ENCODE measurements around the gene NPHS1. TPM values are rescaled to one million over a fixed set of nuclear protein-coding genes. Genes with fewer than 3 reads are reported as not detected.
"Not testable (repeated sequence)": the region's sequence is repeated elsewhere in the genome, so short reads cannot be mapped to it uniquely, and the experiment has no call there.

NPHS1 gene
- total RNA-seq, 2 donors from 2014 or later, result not detected

GRCh38 chr19:35874392-35874930 is 22.2 kb upstream of the NPHS1 start:
- ATAC-seq (ENCODE audit: insufficient number of reproducible peaks, low FRiP score, low read depth) (no peak), DNase-seq (ENCODE audit: low spot score) (no peak)
- Histone ChIP-seq H3K27ac (no peak overlapping the region), H3K4me1 (ENCODE audit: control insufficient read depth in 1 of 2, low read depth in 2 of 2) (peaks cover 9 to 11% of the 10 kb centered on the region in 2 donors), H3K36me3 (no peaks in the 10 kb centered on the region), H3K4me3 (no peak overlapping the region), H3K27me3 (replicated peaks; ENCODE audit: insufficient read depth) (no peaks in the 10 kb centered on the region), H3K9me3 (no peaks in the 10 kb centered on the region)
- no peak for TF ChIP-seq CTCF (IDR thresholded peaks at IDR 0.05)

GRCh38 chr19:35872180-35872579 is 19.9 kb upstream of the NPHS1 start:
- Histone ChIP-seq H3K36me3 (no peaks in the 10 kb centered on the region), H3K4me3 (no peak overlapping the region), H3K4me1 (ENCODE audit: control insufficient read depth in 1 of 2, low read depth in 2 of 2) (peaks cover 17 to 20% of the 10 kb centered on the region in 2 donors), H3K27me3 (replicated peaks; ENCODE audit: insufficient read depth) (no peaks in the 10 kb centered on the region), H3K27ac (no peak overlapping the region), H3K9me3 (no peaks in the 10 kb centered on the region)
- no peak for DNase-seq (ENCODE audit: low spot score)
- no peak for ATAC-seq (ENCODE audit: insufficient number of reproducible peaks, low FRiP score, low read depth)
- TF ChIP-seq CTCF (IDR thresholded peaks at IDR 0.05), result no peak

- no peak overlapping the region for H3K27ac ChIP-seq
- no peaks in the 10 kb centered on the region for H3K9me3 ChIP-seq
- H3K4me1 ChIP-seq (ENCODE audit: control insufficient read depth in 1 of 2, low read depth in 2 of 2), result peaks cover 17 to 20% of the 10 kb centered on the region in 2 donors
- no peak for DNase-seq (ENCODE audit: low spot score)
- H3K36me3 ChIP-seq, result no peaks in the 10 kb centered on the region
- ATAC-seq (ENCODE audit: insufficient number of reproducible peaks, low FRiP score, low read depth), result no peak
- no peaks in the 10 kb centered on the region for H3K27me3 ChIP-seq (replicated peaks; ENCODE audit: insufficient read depth)
- no peak for TF ChIP-seq CTCF (IDR thresholded peaks at IDR 0.05)
- no peak overlapping the region for H3K4me3 ChIP-seq
Observed at GRCh38 chr19:35871611-35872010, 19.3 kb upstream of the NPHS1 start.

GRCh38 chr19:35870798-35871197 is 18.5 kb upstream of the NPHS1 start:
- no peak overlapping the region for H3K27ac ChIP-seq
- no peak for TF ChIP-seq CTCF (IDR thresholded peaks at IDR 0.05)
- ATAC-seq (ENCODE audit: insufficient number of reproducible peaks, low FRiP score, low read depth) (no peak), DNase-seq (ENCODE audit: low spot score) (no peak)
- peaks cover 17 to 20% of the 10 kb centered on the region in 2 donors for H3K4me1 ChIP-seq (ENCODE audit: control insufficient read depth in 1 of 2, low read depth in 2 of 2)
- no peaks in the 10 kb centered on the region for H3K27me3 ChIP-seq (replicated peaks; ENCODE audit: insufficient read depth)
- no peaks in the 10 kb centered on the region for H3K9me3 ChIP-seq
- H3K36me3 ChIP-seq, result no peaks in the 10 kb centered on the region
- no peak overlapping the region for H3K4me3 ChIP-seq

- not testable (repeated sequence) for H3K27me3 ChIP-seq (replicated peaks; ENCODE audit: insufficient read depth); ATAC-seq (ENCODE audit: insufficient number of reproducible peaks, low FRiP score, low read depth); H3K9me3 ChIP-seq; DNase-seq (ENCODE audit: low spot score); H3K27ac ChIP-seq; H3K36me3 ChIP-seq
- H3K4me3 ChIP-seq, result peak overlapping the region; percentile 80
- H3K4me1 ChIP-seq (ENCODE audit: control insufficient read depth in 1 of 2, low read depth in 2 of 2), result peaks cover 17 to 20% of the 10 kb centered on the region in 2 donors
Observed at GRCh38 chr19:35870124-35870736, 17.9 kb upstream of the NPHS1 start.

Data from thoracic aorta (tissue), 2 donors.